Activated CD8-positive, alpha-beta T cell treated with anti-CD3 and anti-CD28 coated beads for 36 hours (primary cell): ENCODE results near the gene SYS1. TPM values are rescaled to one million over a fixed set of nuclear protein-coding genes. Genes with fewer than 3 reads are reported as not detected.

ENCODE experiments used
- ATAC-seq: fragments of 200-7000 bp; cut with Tn5 transposase; one replicate; pipeline ENCODE4 v1.10.0; 2021; ENCODE audit warnings: mild to moderate bottlenecking, moderate library complexity
- CTCF ChIA-PET: fragments of 350-600 bp; sonication (Branson Sonifier 250); formaldehyde crosslinking; loops from one replicate; lab custom pipeline; 2021; ENCODE audit warnings: antibody characterized with exemption; lab: Charles Lee
- POLR2A ChIA-PET: fragments of 350-600 bp; sonication (Branson Sonifier 250); formaldehyde crosslinking; loops from one replicate; lab custom pipeline; 2021; ENCODE audit warnings: antibody characterized with exemption; lab: Charles Lee
- DNase-seq: peaks from one replicate; pipeline ENCODE4 v3.0.0-alpha.2; 2020
- H3K27ac Mint-ChIP-seq: one replicate; pipeline ENCODE4 v1.8.0; 2021; ENCODE audit warnings: mild to moderate bottlenecking, mixed read lengths
- H3K27me3 Mint-ChIP-seq: one replicate; pipeline ENCODE4 v1.8.0; 2021; ENCODE audit warnings: mixed read lengths
- H3K36me3 Mint-ChIP-seq: one replicate; pipeline ENCODE4 v1.8.0; 2021; ENCODE audit warnings: low read depth, mixed read lengths
- H3K4me1 Mint-ChIP-seq: one replicate; pipeline ENCODE4 v1.8.0; 2021; ENCODE audit warnings: low read depth, mixed read lengths
- H3K4me3 Mint-ChIP-seq: one replicate; pipeline ENCODE4 v1.8.0; 2021; ENCODE audit warnings: mild to moderate bottlenecking, moderate library complexity, mixed read lengths
- H3K9me3 Mint-ChIP-seq: one replicate; pipeline ENCODE4 v1.8.0; 2021; ENCODE audit warnings: mixed read lengths
- intact Hi-C: fragments of 100-400 bp; cut with micrococcal nuclease; formaldehyde crosslinking; loops from one replicate; pipeline ENCODE4 v1.10.0; 2022
- total RNA-seq, 2 experiments: library from RNA; stranded (reverse); gene quantifications; one replicate each; pipeline ENCODE4 v1.2.3, GENCODE V29; 2021
- TF ChIP-seq, protein P1 (sequence below): fragments of 200-600 bp; IDR thresholded peaks from one replicate; pipeline ENCODE4 v1.8.0; 2022; ENCODE audit warnings: antibody characterized with exemption, mild to moderate bottlenecking

The SYS1 gene
- total RNA-seq, 2 experiments from 2014 or later, result 19.6 to 20.7 TPM

GRCh38 chr20:45317826-45318225, 45.1 kb upstream of the SYS1 start:
- H3K4me1 Mint-ChIP-seq, result peaks cover 33% of the 10 kb centered on the region
- ATAC-seq, result no peak
- H3K27ac Mint-ChIP-seq, result peak overlapping the region; percentile 85
- DNase-seq, result no peak
- TF ChIP-seq, protein P1, sequence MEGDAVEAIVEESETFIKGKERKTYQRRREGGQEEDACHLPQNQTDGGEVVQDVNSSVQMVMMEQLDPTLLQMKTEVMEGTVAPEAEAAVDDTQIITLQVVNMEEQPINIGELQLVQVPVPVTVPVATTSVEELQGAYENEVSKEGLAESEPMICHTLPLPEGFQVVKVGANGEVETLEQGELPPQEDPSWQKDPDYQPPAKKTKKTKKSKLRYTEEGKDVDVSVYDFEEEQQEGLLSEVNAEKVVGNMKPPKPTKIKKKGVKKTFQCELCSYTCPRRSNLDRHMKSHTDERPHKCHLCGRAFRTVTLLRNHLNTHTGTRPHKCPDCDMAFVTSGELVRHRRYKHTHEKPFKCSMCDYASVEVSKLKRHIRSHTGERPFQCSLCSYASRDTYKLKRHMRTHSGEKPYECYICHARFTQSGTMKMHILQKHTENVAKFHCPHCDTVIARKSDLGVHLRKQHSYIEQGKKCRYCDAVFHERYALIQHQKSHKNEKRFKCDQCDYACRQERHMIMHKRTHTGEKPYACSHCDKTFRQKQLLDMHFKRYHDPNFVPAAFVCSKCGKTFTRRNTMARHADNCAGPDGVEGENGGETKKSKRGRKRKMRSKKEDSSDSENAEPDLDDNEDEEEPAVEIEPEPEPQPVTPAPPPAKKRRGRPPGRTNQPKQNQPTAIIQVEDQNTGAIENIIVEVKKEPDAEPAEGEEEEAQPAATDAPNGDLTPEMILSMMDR, result no peak
- peaks cover 22% of the 10 kb centered on the region for H3K27me3 Mint-ChIP-seq
- no peaks in the 10 kb centered on the region for H3K36me3 Mint-ChIP-seq
- no peak overlapping the region for H3K4me3 Mint-ChIP-seq
- intact Hi-C loops, result loop anchor here (2.0 kb wide), 1 partner anchor 119 kb away; no protein-coding TSS in a partner anchor
- ChIA-PET CTCF (interaction anchor here (0.9 to 8.4 kb wide), 16 partner anchors 11 to 453 kb away, joined by 3 to 79 read pairs (median 11); partner anchors contain the start of genes KCNS1, RBPJL and SYS1), POLR2A (interaction anchor here (1.5 kb wide), 1 partner anchor 45 kb away, joined by 3 read pairs; the partner anchor contains the start of gene SYS1)
- no peaks in the 10 kb centered on the region for H3K9me3 Mint-ChIP-seq

- TF ChIP-seq, protein P1, result no peak
- Mint-ChIP-seq H3K4me1 (peaks cover 33% of the 10 kb centered on the region), H3K36me3 (no peaks in the 10 kb centered on the region), H3K4me3 (peak overlapping the region; percentile 33), H3K27me3 (peaks cover 21% of the 10 kb centered on the region), H3K9me3 (no peaks in the 10 kb centered on the region), H3K27ac (peak overlapping the region; percentile 85)
- no peak for ATAC-seq
- intact Hi-C loops, result loop anchor here (2.0 kb wide), 1 partner anchor 118 kb away; no protein-coding TSS in a partner anchor
- peak; percentile 44 for DNase-seq
- ChIA-PET POLR2A (interaction anchor here (0.9 to 1.5 kb wide), 3 partner anchors 29 to 119 kb away, joined by 3 read pairs; partner anchors contain the start of gene SYS1), CTCF (interaction anchor here (0.9 to 8.4 kb wide), 29 partner anchors 9 to 453 kb away, joined by 3 to 79 read pairs (median 6); partner anchors contain the start of genes KCNS1, RBPJL and SYS1)
These were observed 44.5 kb upstream of the SYS1 start for GRCh38 chr20:45318386-45318939.

- Mint-ChIP-seq H3K27ac (peak overlapping the region; percentile 85), H3K9me3 (no peaks in the 10 kb centered on the region), H3K4me1 (peaks cover 33% of the 10 kb centered on the region), H3K27me3 (peaks cover 16% of the 10 kb centered on the region), H3K4me3 (peak overlapping the region; percentile 33), H3K36me3 (no peaks in the 10 kb centered on the region)
- intact Hi-C loops, result loop anchor here (2.0 kb wide), 1 partner anchor 118 kb away; no protein-coding TSS in a partner anchor
- POLR2A ChIA-PET, result interaction anchor here (0.9 to 1.5 kb wide), 4 partner anchors 24 to 119 kb away, joined by 3 read pairs; partner anchors contain the start of gene SYS1
- ATAC-seq, result peak; percentile 19
- CTCF ChIA-PET, result interaction anchor here (0.5 to 8.4 kb wide), 33 partner anchors 9 to 461 kb away, joined by 3 to 79 read pairs (median 5); partner anchors contain the start of genes KCNS1, RBPJL and SYS1
- DNase-seq, result no peak
- TF ChIP-seq, protein P1, result no peak
These were observed 44.0 kb upstream of the SYS1 start for GRCh38 chr20:45318948-45319347.

DNA sequence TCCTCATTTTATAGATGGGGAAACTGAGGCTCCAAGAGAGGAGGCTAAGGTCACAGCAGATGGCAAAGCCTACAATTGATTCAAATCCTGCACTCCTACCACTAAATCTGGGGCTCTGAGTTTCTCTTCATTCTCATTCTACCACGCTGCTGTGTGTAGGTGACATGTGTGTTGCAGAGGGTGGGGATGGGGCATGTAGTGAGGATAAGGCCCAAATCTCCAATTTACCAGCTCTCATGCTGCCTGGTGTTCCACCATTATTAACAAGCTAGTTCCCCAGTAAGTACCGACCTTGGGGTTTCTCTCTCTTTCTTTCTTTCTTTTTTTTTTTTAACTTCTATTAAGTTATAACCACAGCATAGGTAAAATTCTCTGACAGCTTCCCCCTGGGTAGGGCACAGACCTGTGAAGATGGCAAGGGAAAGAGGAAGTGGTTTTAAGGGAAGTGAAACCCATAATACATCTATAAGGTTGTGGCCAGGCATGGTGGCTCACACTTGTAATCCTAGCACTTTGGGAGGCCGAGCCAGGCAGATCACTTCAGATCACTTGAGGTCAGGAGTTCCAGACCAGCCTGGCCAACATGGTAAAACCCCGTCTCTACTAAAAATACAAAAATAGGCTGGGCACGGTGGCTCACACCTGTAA, 41.9 kb upstream of the SYS1 start:
- DNase-seq, result peak; percentile 58

More for the DNA sequence above, 41.9 kb upstream of the SYS1 start:
- Mint-ChIP-seq H3K4me1 (peaks cover 33% of the 10 kb centered on the region), H3K9me3 (no peaks in the 10 kb centered on the region), H3K4me3 (no peak overlapping the region), H3K27ac (peak overlapping the region; percentile 69), H3K27me3 (peaks cover 6% of the 10 kb centered on the region), H3K36me3 (peaks cover 4% of the 10 kb centered on the region)
- ATAC-seq, result peak; percentile 65
- ChIA-PET CTCF (interaction anchor here (1.0 to 8.4 kb wide), 16 partner anchors 9 to 450 kb away, joined by 3 to 79 read pairs (median 9); partner anchors contain the start of genes SDC4, SYS1 and WFDC10A), POLR2A (interaction anchor here (0.6 to 1.3 kb wide), 4 partner anchors 26 to 122 kb away, joined by 3 to 4 read pairs (median 3); partner anchors contain the start of gene SYS1)
- intact Hi-C loops, result no loop called here
- TF ChIP-seq, protein P1, result no peak
